Coronary artery (tissue), 2 donors: ENCODE data around the gene IGLL5.

Experiments used
- DNase-seq: peaks from one replicate; pipeline ENCODE4 v3.0.0-alpha.2; 2017; ENCODE audit warnings: low spot score
- H3K27ac ChIP-seq, 2 donors: fragments of 200-600 bp; sonication (generic); one replicate each; pipeline ENCODE4 v1.5.1; 2016 to 2019
- H3K4me3 ChIP-seq: fragments of 200-600 bp; sonication (generic); 2 replicates; pipeline ENCODE4 v1.5.1; 2016; ENCODE audit warnings: mild to moderate bottlenecking, moderate library complexity
- TF ChIP-seq, protein P1 (sequence below): fragments of 200-600 bp; sonication (generic); IDR thresholded peaks from one replicate; pipeline ENCODE4 v1.5.1; 2019; ENCODE audit warnings: antibody characterized with exemption

The IGLL5 gene

DNA sequence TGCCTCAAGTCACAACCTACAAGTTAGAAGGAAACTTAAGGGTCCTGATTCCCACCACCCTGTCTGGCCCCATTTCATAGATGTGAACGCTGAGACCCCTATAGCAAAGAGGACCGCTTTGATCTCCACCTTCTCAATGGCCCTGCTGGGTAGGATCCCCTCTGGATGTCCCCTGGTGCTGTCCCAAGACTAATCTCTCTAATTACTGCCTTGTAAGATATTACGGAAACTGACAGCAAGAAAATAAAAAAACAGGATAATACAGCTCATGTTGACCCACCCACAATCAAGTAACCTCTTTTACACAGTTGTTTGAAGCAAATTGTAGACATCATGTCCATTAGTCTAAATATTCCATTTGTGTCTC lies 20.9 kb downstream of the IGLL5 start:
- Histone ChIP-seq H3K4me3 (no peak overlapping the region), H3K27ac (no peak overlapping the region)
- DNase-seq, result no peak
- TF ChIP-seq, protein P1, sequence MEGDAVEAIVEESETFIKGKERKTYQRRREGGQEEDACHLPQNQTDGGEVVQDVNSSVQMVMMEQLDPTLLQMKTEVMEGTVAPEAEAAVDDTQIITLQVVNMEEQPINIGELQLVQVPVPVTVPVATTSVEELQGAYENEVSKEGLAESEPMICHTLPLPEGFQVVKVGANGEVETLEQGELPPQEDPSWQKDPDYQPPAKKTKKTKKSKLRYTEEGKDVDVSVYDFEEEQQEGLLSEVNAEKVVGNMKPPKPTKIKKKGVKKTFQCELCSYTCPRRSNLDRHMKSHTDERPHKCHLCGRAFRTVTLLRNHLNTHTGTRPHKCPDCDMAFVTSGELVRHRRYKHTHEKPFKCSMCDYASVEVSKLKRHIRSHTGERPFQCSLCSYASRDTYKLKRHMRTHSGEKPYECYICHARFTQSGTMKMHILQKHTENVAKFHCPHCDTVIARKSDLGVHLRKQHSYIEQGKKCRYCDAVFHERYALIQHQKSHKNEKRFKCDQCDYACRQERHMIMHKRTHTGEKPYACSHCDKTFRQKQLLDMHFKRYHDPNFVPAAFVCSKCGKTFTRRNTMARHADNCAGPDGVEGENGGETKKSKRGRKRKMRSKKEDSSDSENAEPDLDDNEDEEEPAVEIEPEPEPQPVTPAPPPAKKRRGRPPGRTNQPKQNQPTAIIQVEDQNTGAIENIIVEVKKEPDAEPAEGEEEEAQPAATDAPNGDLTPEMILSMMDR, result no peak

DNA sequence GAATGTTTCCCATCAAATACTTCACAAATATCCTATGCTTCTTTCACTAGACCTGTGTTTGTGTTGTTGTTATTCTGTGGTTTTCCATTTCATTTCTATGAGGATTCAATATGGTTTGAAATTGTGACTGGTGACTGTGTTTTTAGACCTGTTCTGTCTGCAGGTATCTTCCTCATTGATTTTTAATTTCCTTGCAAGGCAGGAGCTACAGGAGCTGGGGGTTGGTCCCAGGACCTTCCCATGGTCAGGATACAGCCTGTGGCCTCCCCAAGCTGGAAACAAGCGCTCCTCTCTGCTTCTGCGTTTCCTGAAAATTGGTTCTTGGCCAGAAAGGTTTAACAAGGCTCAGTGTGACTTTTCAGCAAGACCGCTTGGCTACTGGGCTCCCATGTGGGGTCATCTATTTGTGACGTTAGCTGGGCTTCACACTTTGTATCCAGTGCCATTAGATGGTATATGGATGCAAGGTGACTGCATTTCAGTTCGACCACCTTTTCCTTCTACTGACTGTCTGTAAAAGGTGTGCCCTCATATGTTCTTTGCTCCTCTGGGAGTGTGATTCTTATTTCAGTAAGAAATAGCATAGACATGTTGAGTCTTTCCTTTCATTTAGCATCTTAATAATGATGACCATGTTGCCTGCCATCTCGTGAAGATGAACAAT lies 21.5 kb downstream of the IGLL5 start:
- no peak overlapping the region for H3K27ac ChIP-seq
- H3K4me3 ChIP-seq, result no peak overlapping the region
- TF ChIP-seq, protein P1, result no peak
- no peak for DNase-seq

DNA sequence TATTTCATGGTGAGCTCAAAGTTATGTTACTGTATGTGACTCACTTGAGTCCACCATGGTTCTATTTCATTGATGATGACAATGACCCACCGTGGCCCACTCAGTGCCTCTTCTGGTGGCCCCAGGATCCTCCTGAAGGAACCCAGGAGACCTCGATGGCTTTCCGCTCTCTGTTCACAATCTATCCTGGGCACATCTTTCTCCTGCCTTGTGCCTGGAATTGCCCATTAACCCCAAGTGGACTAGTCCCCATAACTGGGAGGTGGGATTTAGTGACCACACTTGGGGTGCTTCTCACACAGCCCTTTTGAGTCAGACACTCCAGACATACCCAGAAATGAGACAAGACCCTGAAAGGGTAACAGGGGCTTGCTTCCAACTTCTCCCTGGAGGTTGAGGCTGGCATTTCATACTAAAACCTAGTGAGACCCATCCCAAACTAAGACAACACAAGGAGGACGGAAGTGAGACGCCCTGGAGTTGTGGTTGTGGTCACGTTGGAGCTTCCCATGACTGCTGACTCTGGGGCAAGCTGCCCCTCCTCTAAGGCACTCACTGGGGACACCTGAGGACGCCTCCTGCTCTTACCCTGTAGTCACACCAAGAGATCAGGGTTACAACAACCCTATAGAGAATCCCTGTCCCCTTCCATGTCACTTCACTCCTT lies 22.1 kb downstream of the IGLL5 start:
- H3K4me3 ChIP-seq, result no peak overlapping the region
- TF ChIP-seq, protein P1, result no peak
- H3K27ac ChIP-seq, result no peak overlapping the region
- no peak for DNase-seq

DNA sequence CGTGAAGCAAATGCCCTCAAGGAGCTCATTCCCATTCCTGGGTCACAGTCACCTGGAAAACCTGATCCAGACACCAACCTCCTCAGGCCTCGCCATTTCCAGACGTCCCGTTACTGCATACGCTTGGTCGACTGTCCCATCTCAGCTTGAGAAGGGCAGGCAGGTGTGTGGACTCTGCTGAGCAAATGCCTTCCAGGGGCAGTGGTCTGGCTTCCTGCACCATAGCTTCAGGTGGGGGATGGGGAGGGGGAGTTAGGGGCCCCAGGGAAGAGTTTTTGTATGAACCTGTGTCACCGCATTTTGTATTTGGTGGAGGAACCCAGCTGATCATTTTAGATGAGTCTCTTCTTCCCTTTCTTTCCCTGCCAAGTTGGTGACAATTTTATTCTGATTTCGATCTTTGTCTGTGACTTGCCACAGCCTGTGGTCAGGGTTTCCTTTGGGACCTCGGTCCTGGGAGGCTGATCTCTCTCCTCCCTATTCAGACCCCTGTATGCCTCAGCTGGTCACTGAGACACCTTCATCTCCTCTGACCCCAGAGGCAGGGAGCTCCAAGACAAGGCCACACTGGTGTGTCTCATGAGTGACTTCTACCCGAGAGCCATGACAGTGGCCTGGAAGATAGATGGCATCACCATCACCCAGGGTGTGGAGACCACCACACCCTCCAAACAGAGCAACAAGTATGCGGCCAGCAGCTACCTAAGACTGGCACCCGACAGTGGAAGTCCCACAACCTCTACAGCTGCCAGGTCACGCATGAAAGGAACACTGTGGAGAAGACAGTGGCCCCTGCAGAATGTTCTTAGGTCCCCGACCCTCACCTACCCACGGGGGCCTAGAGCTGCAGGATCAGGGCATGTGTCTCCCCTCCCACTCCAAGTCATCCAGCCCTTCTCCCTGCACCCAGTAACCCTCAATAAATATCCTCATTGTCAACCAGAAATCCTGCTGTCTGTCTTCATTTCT lies 22.9 kb downstream of the IGLL5 start:
- Histone ChIP-seq H3K27ac (no peak overlapping the region), H3K4me3 (no peak overlapping the region)
- TF ChIP-seq, protein P1, result no peak
- DNase-seq, result no peak

DNA sequence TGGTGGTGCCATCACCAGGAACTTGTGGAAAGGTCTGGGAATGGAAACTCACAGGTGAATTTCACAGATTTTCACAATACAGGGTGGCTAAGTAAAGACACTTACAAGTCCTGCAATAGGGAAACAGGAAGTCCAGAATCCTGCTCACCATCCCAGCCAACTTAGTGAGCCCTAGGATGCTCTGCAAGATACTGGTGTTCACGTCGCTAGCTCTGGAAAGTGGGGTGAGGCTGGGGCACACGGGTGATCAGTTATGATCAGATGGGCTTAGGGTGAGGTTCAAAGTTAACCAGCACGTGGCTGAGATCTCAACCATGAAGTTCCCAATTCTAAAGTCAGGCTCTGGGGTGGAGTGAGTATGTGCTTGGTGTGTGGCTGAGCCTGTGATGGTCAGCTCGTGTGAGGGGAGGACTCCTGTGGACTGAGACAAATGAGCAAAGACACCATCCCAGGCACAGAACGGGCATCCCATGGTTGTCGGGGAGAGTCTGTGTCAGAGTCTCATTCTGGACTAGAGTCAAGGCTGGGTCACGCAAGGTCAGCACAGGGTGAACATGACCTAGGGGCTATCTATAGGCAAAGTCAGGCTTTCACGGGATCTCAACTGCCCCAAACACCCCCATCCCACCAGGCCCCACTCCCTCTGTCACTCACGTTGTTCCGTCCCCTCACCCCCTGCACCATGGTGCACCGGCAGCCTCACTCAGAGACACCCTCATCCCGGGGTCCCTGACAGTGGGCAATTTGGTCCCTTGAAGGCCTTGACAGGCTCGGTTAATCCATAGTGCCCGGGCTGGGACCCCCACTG lies 23.9 kb downstream of the IGLL5 start:
- TF ChIP-seq, protein P1, result no peak
- Histone ChIP-seq H3K27ac (no peak overlapping the region), H3K4me3 (no peak overlapping the region)
- no peak for DNase-seq

DNA sequence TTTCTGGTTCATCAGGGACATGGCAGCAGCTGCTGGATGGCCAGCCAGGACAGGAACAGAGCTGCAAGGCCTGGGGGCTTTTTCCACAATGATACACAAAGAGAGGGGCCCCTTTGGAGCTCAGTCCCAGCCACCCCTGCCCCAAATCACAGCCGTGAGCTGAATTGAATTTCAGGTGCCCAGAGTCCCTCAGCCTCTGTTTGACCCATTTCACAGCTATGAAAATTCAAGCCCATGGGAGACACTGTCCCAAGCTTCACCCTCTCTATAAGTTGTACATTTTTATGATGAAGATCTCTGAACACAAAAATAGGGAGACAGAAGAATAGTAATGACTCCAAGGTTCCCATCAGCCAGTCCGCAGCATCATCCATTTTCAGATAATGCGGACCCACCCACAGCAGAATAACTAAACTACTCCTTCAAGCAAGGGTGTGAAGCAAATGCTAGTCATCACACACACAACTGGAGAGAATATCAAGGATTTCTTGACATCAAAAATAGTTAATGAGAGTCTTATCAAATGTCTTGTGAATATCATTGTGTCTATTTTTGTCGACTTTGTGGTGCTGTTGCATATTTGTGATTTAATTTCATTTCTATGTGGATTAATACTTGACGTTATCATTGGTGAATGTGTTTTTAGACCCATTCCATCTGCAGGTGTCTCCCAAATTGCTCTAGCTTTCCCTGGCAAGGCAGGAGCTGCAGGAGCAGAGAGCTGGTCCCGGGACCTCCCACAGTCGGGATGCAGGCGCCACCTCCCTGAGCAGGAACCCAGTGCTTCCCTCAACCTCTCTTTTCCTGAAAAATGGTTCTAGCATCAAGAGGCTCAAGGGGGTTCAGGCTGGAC lies 24.7 kb downstream of the IGLL5 start:
- TF ChIP-seq, protein P1, result no peak

More for the DNA sequence above, 24.7 kb downstream of the IGLL5 start:
- H3K4me3 ChIP-seq, result no peak overlapping the region
- no peak overlapping the region for H3K27ac ChIP-seq
- DNase-seq, result no peak
